ENCODE data around the gene TREML4.
A peak's percentile ranks its signal among the peaks of the same experiment; 100 is the strongest.
"Not testable (repeated sequence)": the region's sequence is repeated elsewhere in the genome, so short reads cannot be mapped to it uniquely, and the experiment has no call there.

The TREML4 gene

GRCh38 chr6:41224800-41225199, 3.3 kb upstream of the TREML4 start:
- Mint-ChIP-seq H3K36me3 (ENCODE audit: low read depth) (peaks cover 2% of the 10 kb centered on the region), H3K27me3 (ENCODE audit: low read depth) (peaks cover 20% of the 10 kb centered on the region), H3K4me3 (no peak overlapping the region), H3K4me1 (ENCODE audit: low read depth) (peaks cover 2% of the 10 kb centered on the region), H3K27ac (no peak overlapping the region), H3K9me3 (peaks cover 9% of the 10 kb centered on the region)

GRCh38 chr6:41226752-41227151, 1.4 kb upstream of the TREML4 start:
- no peak overlapping the region for H3K4me3 Mint-ChIP-seq
- no peak overlapping the region for H3K27ac Mint-ChIP-seq
- peaks cover 22% of the 10 kb centered on the region for H3K27me3 Mint-ChIP-seq (ENCODE audit: low read depth)
- peaks cover 2% of the 10 kb centered on the region for H3K4me1 Mint-ChIP-seq (ENCODE audit: low read depth)
- H3K36me3 Mint-ChIP-seq (ENCODE audit: low read depth) = no peaks in the 10 kb centered on the region
- no peaks in the 10 kb centered on the region for H3K9me3 Mint-ChIP-seq

DNA sequence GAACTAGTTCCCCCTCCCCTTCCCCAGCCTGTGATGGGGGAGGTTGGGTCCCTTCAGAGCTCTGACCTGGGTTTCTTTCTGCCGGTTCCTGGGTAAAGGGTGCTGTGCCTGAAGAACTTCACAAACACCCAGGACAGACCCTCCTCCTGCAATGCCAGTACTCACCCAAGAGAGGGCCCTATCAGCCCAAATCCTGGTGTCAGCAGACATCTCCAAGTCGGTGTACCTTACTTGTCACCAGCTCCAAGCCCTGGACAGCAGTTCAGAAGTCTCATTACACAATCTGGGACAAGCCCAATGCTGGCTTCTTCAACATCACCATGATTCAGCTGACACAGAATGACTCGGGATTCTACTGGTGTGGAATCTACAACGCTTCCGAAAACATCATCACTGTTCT, 467 bp downstream of the TREML4 start:
- Mint-ChIP-seq H3K27ac (no peak overlapping the region), H3K9me3 (no peaks in the 10 kb centered on the region), H3K36me3 (ENCODE audit: low read depth) (no peaks in the 10 kb centered on the region), H3K4me3 (no peak overlapping the region), H3K27me3 (ENCODE audit: low read depth) (peaks cover 30% of the 10 kb centered on the region), H3K4me1 (ENCODE audit: low read depth) (no peaks in the 10 kb centered on the region)

DNA sequence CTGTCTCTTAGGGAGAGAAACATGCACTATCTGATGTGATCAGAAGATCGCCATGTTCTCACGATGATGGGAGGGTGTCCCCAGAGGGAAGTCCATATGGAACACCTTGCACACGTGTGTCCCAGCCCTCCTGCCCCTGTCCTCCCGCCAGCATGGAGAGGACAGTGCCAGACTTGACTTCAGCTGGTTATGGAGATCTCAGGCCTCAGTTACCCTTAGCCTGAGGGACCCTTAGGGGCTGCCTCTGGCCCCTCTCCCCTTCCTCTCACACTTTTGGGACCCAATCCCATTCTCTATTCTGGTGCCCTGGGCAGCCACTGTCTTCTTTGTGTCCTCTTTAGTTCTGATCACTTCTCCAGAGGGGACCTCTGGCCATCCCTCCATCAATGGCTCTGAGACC, 1.6 kb downstream of the TREML4 start:
- Mint-ChIP-seq H3K27me3 (ENCODE audit: low read depth) (peaks cover 28% of the 10 kb centered on the region), H3K9me3 (no peaks in the 10 kb centered on the region), H3K27ac (no peak overlapping the region), H3K36me3 (ENCODE audit: low read depth) (no peaks in the 10 kb centered on the region), H3K4me3 (no peak overlapping the region), H3K4me1 (ENCODE audit: low read depth) (no peaks in the 10 kb centered on the region)

- Mint-ChIP-seq H3K27ac (no peak overlapping the region), H3K36me3 (ENCODE audit: low read depth) (no peaks in the 10 kb centered on the region), H3K27me3 (ENCODE audit: low read depth) (peaks cover 30% of the 10 kb centered on the region), H3K9me3 (no peaks in the 10 kb centered on the region), H3K4me3 (no peak overlapping the region), H3K4me1 (ENCODE audit: low read depth) (no peaks in the 10 kb centered on the region)
These were observed 3.1 kb downstream of the TREML4 start for GRCh38 chr6:41231246-41231645.

GRCh38 chr6:41232667-41233066, 4.5 kb downstream of the TREML4 start:
- H3K9me3 Mint-ChIP-seq = no peaks in the 10 kb centered on the region
- H3K4me3 Mint-ChIP-seq = no peak overlapping the region
- H3K4me1 Mint-ChIP-seq (ENCODE audit: low read depth) = no peaks in the 10 kb centered on the region
- H3K27me3 Mint-ChIP-seq (ENCODE audit: low read depth) = peaks cover 38% of the 10 kb centered on the region
- no peaks in the 10 kb centered on the region for H3K36me3 Mint-ChIP-seq (ENCODE audit: low read depth)
- H3K27ac Mint-ChIP-seq = no peak overlapping the region

GRCh38 chr6:41236276-41236675, 8.1 kb downstream of the TREML4 start:
- Mint-ChIP-seq H3K9me3 (no peaks in the 10 kb centered on the region), H3K4me3 (no peak overlapping the region), H3K27ac (peak overlapping the region; percentile 38), H3K27me3 (ENCODE audit: low read depth) (peaks cover 62% of the 10 kb centered on the region), H3K4me1 (ENCODE audit: low read depth) (no peaks in the 10 kb centered on the region), H3K36me3 (ENCODE audit: low read depth) (no peaks in the 10 kb centered on the region)

GRCh38 chr6:41237128-41237527, 9.0 kb downstream of the TREML4 start:
- Mint-ChIP-seq H3K4me1 (ENCODE audit: low read depth) (no peaks in the 10 kb centered on the region), H3K27ac (no peak overlapping the region), H3K36me3 (ENCODE audit: low read depth) (no peaks in the 10 kb centered on the region), H3K27me3 (ENCODE audit: low read depth) (peaks cover 61% of the 10 kb centered on the region), H3K4me3 (no peak overlapping the region), H3K9me3 (no peaks in the 10 kb centered on the region)

DNA sequence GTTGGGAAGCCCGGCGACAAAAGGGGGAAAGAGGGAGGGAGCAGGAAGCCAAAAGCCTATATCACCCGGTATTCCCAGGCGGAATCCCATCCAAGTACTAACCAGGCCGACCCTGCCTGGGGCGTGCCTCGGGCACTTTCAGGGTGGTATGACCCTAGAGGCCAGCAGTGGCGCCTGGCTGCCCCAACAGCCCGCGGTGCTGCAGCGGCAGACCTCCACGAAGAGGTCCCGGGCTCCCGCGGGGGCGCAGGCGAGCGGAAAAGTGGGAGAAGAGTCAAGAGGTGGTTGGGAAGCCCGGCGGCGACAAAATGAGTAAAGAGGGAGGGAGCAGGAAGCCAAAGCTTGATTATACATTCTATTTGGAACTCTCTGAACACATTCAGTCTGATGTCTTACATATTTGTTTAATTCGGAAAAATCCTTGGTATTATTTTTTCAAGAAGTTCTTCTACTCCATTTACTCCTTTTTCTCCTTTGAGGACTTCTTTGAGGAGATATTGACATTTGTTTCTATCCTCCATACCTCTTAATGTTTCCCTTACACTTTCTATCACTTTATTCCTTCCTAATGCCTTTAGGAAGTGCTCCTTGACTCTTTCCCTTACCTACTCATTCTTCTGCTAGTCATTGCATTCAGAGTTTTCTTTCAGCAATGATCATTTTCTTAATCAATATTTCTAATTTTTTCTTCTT, 11.5 kb downstream of the TREML4 start:
- Mint-ChIP-seq H3K4me3 (no peak overlapping the region), H3K27ac (no peak overlapping the region), H3K4me1 (ENCODE audit: low read depth) (peaks cover 4% of the 10 kb centered on the region), H3K27me3 (ENCODE audit: low read depth) (peaks cover 71% of the 10 kb centered on the region), H3K36me3 (ENCODE audit: low read depth) (no peaks in the 10 kb centered on the region), H3K9me3 (no peaks in the 10 kb centered on the region)

DNA sequence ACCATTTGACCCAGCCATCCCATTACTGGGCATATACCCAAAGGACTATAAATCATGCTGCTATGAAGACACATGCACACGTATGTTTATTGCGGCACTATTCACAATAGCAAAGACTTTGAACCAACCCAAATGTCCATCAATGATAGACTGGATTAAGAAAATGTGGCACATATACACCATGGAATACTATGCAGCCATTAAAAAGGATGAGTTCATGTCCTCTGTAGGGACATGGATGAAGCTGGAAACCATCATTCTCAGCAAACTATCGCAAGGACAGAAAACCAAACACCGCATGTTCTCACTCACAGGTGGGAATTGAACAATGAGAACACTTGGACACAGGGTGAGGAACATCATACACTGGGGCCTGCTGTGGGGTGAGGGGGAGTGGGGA, 18.4 kb downstream of the TREML4 start:
- H3K27ac Mint-ChIP-seq; H3K36me3 Mint-ChIP-seq (ENCODE audit: low read depth); H3K9me3 Mint-ChIP-seq; H3K4me1 Mint-ChIP-seq (ENCODE audit: low read depth); H3K4me3 Mint-ChIP-seq: not testable (repeated sequence)
- peaks cover 36% of the 10 kb centered on the region for H3K27me3 Mint-ChIP-seq (ENCODE audit: low read depth)

- no peaks in the 10 kb centered on the region for H3K36me3 Mint-ChIP-seq (ENCODE audit: low read depth)
- H3K4me3 Mint-ChIP-seq = no peak overlapping the region
- H3K9me3 Mint-ChIP-seq = peaks cover 6% of the 10 kb centered on the region
- H3K27me3 Mint-ChIP-seq (ENCODE audit: low read depth) = peaks cover 32% of the 10 kb centered on the region
- H3K4me1 Mint-ChIP-seq (ENCODE audit: low read depth) = peaks cover 8% of the 10 kb centered on the region
- H3K27ac Mint-ChIP-seq = no peak overlapping the region
These were observed 19.2 kb downstream of the TREML4 start for GRCh38 chr6:41247288-41247865.

DNA sequence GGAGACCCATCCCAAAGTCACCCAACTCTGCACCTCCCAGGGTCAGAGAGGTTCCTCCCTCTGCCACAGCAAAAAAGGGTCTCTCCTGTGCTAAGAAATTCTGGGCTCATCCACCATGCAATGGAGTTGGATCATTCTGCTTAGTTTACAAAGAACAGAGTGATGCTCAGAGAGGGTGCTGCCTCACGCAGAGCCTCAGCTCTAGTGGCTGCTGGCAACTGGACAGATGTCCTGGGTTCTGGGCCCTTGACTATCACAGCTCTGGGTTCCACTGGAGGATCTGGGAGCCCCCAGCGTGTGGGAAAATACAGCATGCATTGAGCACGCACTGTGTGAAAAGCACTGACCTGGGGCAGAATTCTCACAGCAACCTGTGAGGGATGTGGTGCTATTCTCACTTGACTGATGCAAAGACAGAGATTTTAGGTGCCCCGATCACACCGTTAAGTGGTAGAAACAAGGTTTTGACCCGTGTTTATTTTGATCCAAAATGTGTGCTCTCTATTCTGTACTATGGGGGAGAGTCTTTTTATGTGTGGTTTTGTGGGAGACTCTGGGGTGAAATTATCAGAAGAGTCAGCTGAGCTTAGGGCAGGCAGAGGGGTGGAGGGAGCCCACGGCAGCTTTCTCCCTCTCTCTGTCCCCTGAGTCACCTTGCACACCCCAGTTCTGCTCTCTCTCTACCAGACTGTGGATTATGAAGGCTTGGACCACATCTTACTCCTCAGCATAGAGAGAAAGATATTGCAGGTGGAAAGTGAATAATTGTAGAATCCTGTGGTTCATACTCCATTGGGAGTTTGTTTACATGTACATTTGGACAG, 19.9 kb downstream of the TREML4 start:
- Mint-ChIP-seq H3K9me3 (peaks cover 6% of the 10 kb centered on the region), H3K4me3 (no peak overlapping the region), H3K36me3 (ENCODE audit: low read depth) (no peaks in the 10 kb centered on the region), H3K4me1 (ENCODE audit: low read depth) (peaks cover 6% of the 10 kb centered on the region), H3K27me3 (ENCODE audit: low read depth) (peaks cover 30% of the 10 kb centered on the region), H3K27ac (no peak overlapping the region)

DNA sequence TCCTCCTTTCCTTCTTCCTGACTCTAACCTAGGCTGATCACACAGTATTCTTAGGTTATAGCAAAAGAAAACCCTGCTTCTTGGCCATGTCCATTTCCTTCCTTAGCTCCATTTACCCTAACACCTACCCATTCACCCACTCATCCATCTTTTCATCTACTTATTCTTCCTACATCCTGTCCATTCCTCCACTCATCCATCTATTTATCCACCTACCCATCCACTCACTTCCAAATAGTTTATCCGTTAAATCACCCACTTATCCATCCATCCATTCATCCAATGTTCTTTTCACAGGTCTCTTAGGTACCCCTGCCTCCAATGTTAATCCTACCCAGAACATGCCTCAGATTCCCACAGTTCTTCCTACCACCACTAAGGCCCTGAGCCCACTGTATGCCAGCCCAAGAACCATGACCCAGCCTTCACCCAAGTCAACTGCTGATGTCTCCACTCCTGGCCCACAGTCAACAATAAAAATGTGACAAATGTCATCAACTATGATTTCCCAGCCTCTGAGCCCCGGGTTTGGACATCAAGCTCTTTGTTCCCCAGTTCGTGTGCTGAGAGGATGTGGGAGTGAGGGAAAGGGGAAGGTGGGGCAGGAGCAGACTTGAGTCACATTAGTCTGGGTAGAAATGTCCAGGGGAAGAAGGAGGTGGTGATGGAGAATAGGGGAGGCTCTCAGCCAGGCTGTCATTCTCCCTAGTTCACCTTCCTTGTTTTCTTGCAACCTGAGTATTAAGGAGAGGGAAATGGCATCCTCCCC, 24.4 kb downstream of the TREML4 start:
- Mint-ChIP-seq H3K27ac (no peak overlapping the region), H3K4me1 (ENCODE audit: low read depth) (peaks cover 1% of the 10 kb centered on the region), H3K4me3 (no peak overlapping the region), H3K27me3 (ENCODE audit: low read depth) (peaks cover 10% of the 10 kb centered on the region), H3K36me3 (ENCODE audit: low read depth) (no peaks in the 10 kb centered on the region), H3K9me3 (no peaks in the 10 kb centered on the region)

DNA sequence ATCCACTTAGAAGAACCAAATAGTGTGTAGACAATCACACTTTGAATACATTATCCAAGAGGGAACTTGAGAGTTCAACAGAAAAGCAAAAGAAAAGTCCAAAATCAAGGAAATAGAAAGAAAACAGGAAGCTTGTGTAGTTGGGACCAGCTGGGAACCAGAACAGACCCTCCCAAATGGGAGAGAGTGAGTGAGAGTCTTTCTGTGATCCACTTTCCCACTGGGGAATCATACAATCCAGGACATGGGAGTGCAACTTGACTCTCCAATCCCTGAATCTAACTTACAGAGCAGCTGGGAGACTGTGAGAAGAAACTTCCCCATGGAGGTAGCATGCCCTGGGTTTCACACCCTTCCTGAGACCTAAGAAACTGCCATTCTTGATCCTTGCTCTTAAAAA, 27.0 kb downstream of the TREML4 start:
- Mint-ChIP-seq H3K36me3 (ENCODE audit: low read depth) (no peaks in the 10 kb centered on the region), H3K4me3 (no peak overlapping the region), H3K27ac (no peak overlapping the region), H3K9me3 (peaks cover 3% of the 10 kb centered on the region), H3K4me1 (ENCODE audit: low read depth) (no peaks in the 10 kb centered on the region), H3K27me3 (ENCODE audit: low read depth) (peaks cover 8% of the 10 kb centered on the region)

Data from T-helper 1 cell treated with Interleukin-12 subunit alpha and Interleukin-12 subunit beta and Interleukin-4 antibody, amounts not matched to agents 30 μg/mL and 1 μg/mL, for 36 hours (primary cell).